HepG2 (cell line): Measurements from ENCODE around the gene TOMM20. TPM values are rescaled to one million over a fixed set of nuclear protein-coding genes. Genes with fewer than 3 reads are reported as not detected.

ENCODE experiments used
- ATAC-seq: fragments of 200-7000 bp; cut with Tn5 transposase; 3 replicates; pipeline ENCODE4 v1.9.1; 2020; ENCODE audit warnings: mild to moderate bottlenecking, moderate library complexity
- BruUV-seq: library from RNA; stranded (reverse); fragments of 400-500 nt; replicated peaks from 2 replicates; lab custom pipeline; 2021; lab: Mats Ljungman, UMichigan
- CTCF ChIA-PET: fragments of 300-600 bp; formaldehyde crosslinking; extraction: SDS; loops from one replicate; lab custom pipeline; 2021; ENCODE audit warnings: low total read pairs, inconsistent platforms, low intra/inter-chr PET ratio; lab: Yijun Ruan, JAX
- POLR2A ChIA-PET: fragments of 350-600 bp; sonication (Branson Sonifier 250); formaldehyde crosslinking; loops from one replicate; lab custom pipeline; 2020; ENCODE audit warnings: antibody characterized with exemption, inconsistent platforms; lab: Yijun Ruan, JAX
- DNase-seq: peaks from one replicate; pipeline ENCODE4 v3.0.0-alpha.2; 2015; ENCODE audit warnings: low spot score
- FAIRE-seq: peaks from 3 replicates; lab custom pipeline; 2011; peaks lifted over from hg19 to GRCh38; lab: Jason Lieb, UNC
- H2AFZ ChIP-seq: one replicate; pipeline ENCODE4 v1.6.1; 2011; ENCODE audit warnings: low read length, inconsistent platforms
- H3K27ac ChIP-seq: fragments of 300-600 bp; 3 replicates; pipeline ENCODE4 v1.8.0; 2011; ENCODE audit warnings: mixed run types, mild to moderate bottlenecking, mixed read lengths, low read length, inconsistent platforms; ENCODE audit not compliant: insufficient read depth; ENCODE audit errors: extremely low read length
- H3K27me3 ChIP-seq, 2 experiments: fragments of 200-600 bp in 1 of 2; 2 replicates in 1 of 2; 3 replicates in 1 of 2; pipeline versions ENCODE4 v1.6.0 to v1.8.0; 2011; ENCODE audit warnings: low read length in 2 of 2, mild to moderate bottlenecking in 2 of 2, moderate library complexity in 2 of 2, inconsistent platforms in 1 of 2; ENCODE audit not compliant: insufficient read depth in 2 of 2, control insufficient read depth in 1 of 2
- H3K36me3 ChIP-seq, 2 experiments: fragments of 200-600 bp in 1 of 2; replicated peaks in 1 of 2; 2 replicates in 1 of 2; 3 replicates in 1 of 2; pipeline versions ENCODE4 v1.5.1 to v1.8.0; 2011; ENCODE audit warnings: low read length in 2 of 2, inconsistent platforms in 1 of 2; ENCODE audit not compliant: insufficient read depth in 2 of 2, control insufficient read depth in 1 of 2
- H3K4me1 ChIP-seq: 2 replicates; pipeline ENCODE4 v1.5.1; 2012; ENCODE audit warnings: low read length, inconsistent platforms; ENCODE audit not compliant: insufficient read depth
- H3K4me2 ChIP-seq: 2 replicates; pipeline ENCODE4 v1.6.0; 2011; ENCODE audit warnings: low read depth, low read length, inconsistent platforms
- H3K4me3 ChIP-seq, 3 experiments: fragments of 200-600 bp in 1 of 3; sonication (generic), shearing (Covaris generic) in 1 of 3; replicated peaks in 1 of 3; 2 replicates each; pipeline ENCODE4 v1.5.1; 2011 to 2016; ENCODE audit warnings: low read length in 3 of 3, inconsistent platforms in 2 of 3, low read depth in 2 of 3, mild to moderate bottlenecking in 2 of 3, control low read depth in 1 of 3, mixed read lengths in 1 of 3; ENCODE audit not compliant: insufficient read depth in 1 of 3
- H3K79me2 ChIP-seq: one replicate; pipeline ENCODE4 v1.6.1; 2011; ENCODE audit warnings: low read length, inconsistent platforms; ENCODE audit not compliant: insufficient read depth
- H3K9ac ChIP-seq: 2 replicates; pipeline ENCODE4 v1.6.0; 2011; ENCODE audit warnings: mild to moderate bottlenecking, low read depth, low read length, inconsistent platforms; ENCODE audit not compliant: insufficient read depth
- H3K9me3 ChIP-seq: 2 replicates; pipeline ENCODE4 v1.5.1; 2012; ENCODE audit warnings: mild to moderate bottlenecking, low read length
- H4K20me1 ChIP-seq: 2 replicates; pipeline ENCODE4 v1.6.0; 2011; ENCODE audit warnings: inconsistent platforms, mild to moderate bottlenecking, low read length, moderate library complexity; ENCODE audit not compliant: insufficient read depth
- DNMT1 ChIP-seq: sonication (generic); formaldehyde crosslinking; IDR thresholded peaks from 2 replicates; pipeline ENCODE4 v1.5.1; 2020; ENCODE audit warnings: mild to moderate bottlenecking, missing genetic modification reagents
- GATAD1 ChIP-seq: IDR thresholded peaks from 2 replicates; pipeline ENCODE4 v1.6.1; 2016; ENCODE audit warnings: missing genetic modification reagents, missing compliant biosample characterization
- GMEB1 ChIP-seq: sonication (generic); formaldehyde crosslinking; IDR thresholded peaks from 2 replicates; pipeline ENCODE4 v1.5.1; 2020; ENCODE audit warnings: missing genetic modification reagents, mild to moderate bottlenecking, borderline replicate concordance
- HMG20B ChIP-seq: conservative IDR thresholded peaks from 2 replicates; pipeline ENCODE4 v1.6.1; 2016; ENCODE audit warnings: missing genetic modification reagents, missing compliant biosample characterization
- KAT8 ChIP-seq: IDR thresholded peaks from 2 replicates; pipeline ENCODE4 v1.6.1; 2016; ENCODE audit warnings: missing genetic modification reagents, missing compliant biosample characterization
- MLXIP ChIP-seq: sonication (generic); formaldehyde crosslinking; IDR thresholded peaks from 2 replicates; pipeline ENCODE4 v1.9.0; 2021; ENCODE audit warnings: missing genetic modification reagents, borderline replicate concordance
- PHB2 ChIP-seq: fragments of 450-650 bp; IDR thresholded peaks from 2 replicates; pipeline ENCODE4 v1.6.1; 2018; ENCODE audit not compliant: partially characterized antibody
- RFXAP ChIP-seq: sonication (generic); formaldehyde crosslinking; IDR thresholded peaks from 2 replicates; pipeline ENCODE4 v1.4.0; 2020; ENCODE audit warnings: missing genetic modification reagents, borderline replicate concordance
- ZNF121 ChIP-seq: sonication (generic); formaldehyde crosslinking; IDR thresholded peaks from 2 replicates; pipeline ENCODE4 v1.5.0; 2020; ENCODE audit warnings: mild to moderate bottlenecking, missing genetic modification reagents
- ZNF382 ChIP-seq: sonication (generic); formaldehyde crosslinking; IDR thresholded peaks from 2 replicates; pipeline ENCODE4 v1.5.0; 2020; ENCODE audit warnings: missing genetic modification reagents, mild to moderate bottlenecking, borderline replicate concordance
- ZNF503 ChIP-seq: sonication (generic); formaldehyde crosslinking; IDR thresholded peaks from 2 replicates; pipeline ENCODE4 v1.4.0; 2020; ENCODE audit warnings: missing genetic modification reagents
- ZNF678 ChIP-seq: sonication (generic); formaldehyde crosslinking; IDR thresholded peaks from 2 replicates; pipeline ENCODE4 v1.4.0; 2020; ENCODE audit warnings: mild to moderate bottlenecking, missing genetic modification reagents
- WGBS: methylation state at CpG from one replicate; pipeline ENCODE4 v1.1.6; 2017; ENCODE audit warnings: low lambda C conversion rate; 5-methylcytosine and 5-hydroxymethylcytosine counted together
- in situ Hi-C: cut with HindIII; loops from 2 replicates; pipeline ENCODE4 v1.10.0; 2017; ENCODE audit warnings: low pct_unique_long_range_greater_than_20kb; ENCODE audit not compliant: extremely low pct_ligation_motif_present
- intact Hi-C: fragments of 100-400 bp; cut with micrococcal nuclease; formaldehyde crosslinking; loops from one replicate; pipeline ENCODE4 v1.10.0; 2022; ENCODE audit not compliant: unreplicated experiment
- polyA plus RNA-seq, 8 experiments: library from polyadenylated mRNA; depleted of rRNA in 3 of 8; stranded (reverse) in 7 of 8; unstranded in 1 of 8; fragments of >200 nt; fragmentation: Illumina TruSeq in 4 of 8; extraction: Trizol in 4 of 8; gene quantifications; 2 replicates each; pipeline versions ENCODE4 v1.2.1 to v1.2.3, GENCODE V29; 2011 to 2016; ENCODE audit warnings: low read depth in 4 of 8, missing spikeins in 1 of 8, mixed read lengths in 1 of 8; ENCODE audit not compliant: insufficient read depth in 1 of 8
- total RNA-seq, 5 experiments: library from RNA; depleted of rRNA; stranded (reverse); fragments of >200 nt; fragmentation: Illumina TruSeq; extraction: Trizol; gene quantifications; 2 replicates each; pipeline ENCODE4 v1.2.3, GENCODE V29; 2016; ENCODE audit warnings: low read depth in 1 of 5
- TF ChIP-seq, protein P1 (sequence below): sonication (generic); formaldehyde crosslinking; IDR thresholded peaks from 2 replicates; pipeline ENCODE4 v1.4.0; 2020; ENCODE audit warnings: missing genetic modification reagents

TOMM20 gene
- total and polyA plus RNA-seq, 2 of the 13 experiments (the other 11 are each of a cell fraction or from before 2014, with no cell fraction given): 153 to 376 TPM

- ATAC-seq: peak; percentile 57
- H4K20me1 ChIP-seq: no peaks in the 10 kb centered on the region
- H3K27ac ChIP-seq: peak overlapping the region; percentile 99
- TSS peak; percentile 71 for BruUV-seq
- H3K36me3 ChIP-seq: no peaks in the 10 kb centered on the region
- H3K4me3 ChIP-seq: peak overlapping the region; percentile 56 to 82 (median 58)
- H3K4me1 ChIP-seq: peaks cover 91% of the 10 kb centered on the region
- 3% methylated on average over 24 of the region's 25 CpGs for WGBS
- peaks cover 14% of the 10 kb centered on the region for H3K79me2 ChIP-seq
- FAIRE-seq: no peak
- CTCF ChIA-PET: no interaction called here
- H3K9me3 ChIP-seq: no peaks in the 10 kb centered on the region
- POLR2A ChIA-PET: interaction anchor here (0.7 to 9.6 kb wide), 21 partner anchors 9 to 474 kb away, joined by 3 to 309 read pairs (median 31); partner anchors contain the start of gene IRF2BP2
- no peak overlapping the region for H2AFZ ChIP-seq
- in situ Hi-C loops: no loop called here
- no peaks in the 10 kb centered on the region; a peak in 1 of 5 replicates for H3K27me3 ChIP-seq
- peak overlapping the region; percentile 98 for H3K4me2 ChIP-seq
- peak; percentile 89 for DNase-seq
- intact Hi-C loops: no loop called here
- peak overlapping the region; percentile 97 for H3K9ac ChIP-seq
- TF ChIP-seq RFXAP (peak; percentile 47; the same call in 1 of the 2 replicates), MLXIP (no peak), ZNF678 (CRISPR knock-in tag) (0 out of 2 replicates have a peak, but pooled peaks have one; percentile 28), GMEB1 (CRISPR knock-in tag) (0 out of 2 replicates have a peak, but pooled peaks have one; percentile 18), DNMT1 (CRISPR knock-in tag) (no peak), PHB2 (no peak), HMG20B (CRISPR knock-in tag) (no peak), GATAD1 (CRISPR knock-in tag) (no peak; the same call in 1 of the 2 replicates), ZNF503 (CRISPR knock-in tag) (no peak; the same call in 1 of the 2 replicates), ZNF121 (CRISPR knock-in tag) (no peak), ZNF382 (CRISPR knock-in tag) (no peak), KAT8 (CRISPR knock-in tag) (0 out of 2 replicates have a peak, but pooled peaks have one; percentile 27)
- TF ChIP-seq, protein P1, sequence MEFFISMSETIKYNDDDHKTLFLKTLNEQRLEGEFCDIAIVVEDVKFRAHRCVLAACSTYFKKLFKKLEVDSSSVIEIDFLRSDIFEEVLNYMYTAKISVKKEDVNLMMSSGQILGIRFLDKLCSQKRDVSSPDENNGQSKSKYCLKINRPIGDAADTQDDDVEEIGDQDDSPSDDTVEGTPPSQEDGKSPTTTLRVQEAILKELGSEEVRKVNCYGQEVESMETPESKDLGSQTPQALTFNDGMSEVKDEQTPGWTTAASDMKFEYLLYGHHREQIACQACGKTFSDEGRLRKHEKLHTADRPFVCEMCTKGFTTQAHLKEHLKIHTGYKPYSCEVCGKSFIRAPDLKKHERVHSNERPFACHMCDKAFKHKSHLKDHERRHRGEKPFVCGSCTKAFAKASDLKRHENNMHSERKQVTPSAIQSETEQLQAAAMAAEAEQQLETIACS (CRISPR knock-in tag): no peak
These were observed 53.4 kb downstream of the TOMM20 start for GRCh38 chr1:235075048-235075776.
